Measurements from ENCODE around the gene NAV2.
"Not testable (repeated sequence)": the region's sequence is repeated elsewhere in the genome, so short reads cannot be mapped to it uniquely, and the experiment has no call there.

Gene NAV2

GRCh38 chr11:19985111-19985510, 272.5 kb downstream of the NAV2 start:
- DNase-seq: no peak

- DNase-seq: no peak
These were observed 274.7 kb downstream of the NAV2 start for GRCh38 chr11:19987331-19987801.

GRCh38 chr11:19988598-19988997, 276.0 kb downstream of the NAV2 start:
- no peak for DNase-seq

- DNase-seq: no peak
These were observed 276.6 kb downstream of the NAV2 start for GRCh38 chr11:19989191-19989590.

- no peak for DNase-seq
These were observed 279.5 kb downstream of the NAV2 start for GRCh38 chr11:19992162-19992561.

GRCh38 chr11:19992998-19993397, 280.4 kb downstream of the NAV2 start:
- no peak for DNase-seq

- DNase-seq: no peak
These were observed 282.0 kb downstream of the NAV2 start for GRCh38 chr11:19994672-19995071.

GRCh38 chr11:19995145-19995544, 282.5 kb downstream of the NAV2 start:
- no peak for DNase-seq

GRCh38 chr11:19996571-19996970, 283.9 kb downstream of the NAV2 start:
- DNase-seq: no peak

GRCh38 chr11:20000022-20000350, 287.3 kb downstream of the NAV2 start:
- no peak for DNase-seq

- no peak for DNase-seq
These were observed 287.9 kb downstream of the NAV2 start for GRCh38 chr11:20000351-20001134.

- no peak for DNase-seq
These were observed 289.9 kb downstream of the NAV2 start for GRCh38 chr11:20002312-20003216.

GRCh38 chr11:20003351-20003750, 290.7 kb downstream of the NAV2 start:
- DNase-seq: no peak

GRCh38 chr11:20004866-20005265, 292.2 kb downstream of the NAV2 start:
- no peak for DNase-seq

- DNase-seq: no peak
These were observed 293.1 kb downstream of the NAV2 start for GRCh38 chr11:20005747-20006146.

GRCh38 chr11:20006618-20007017, 294.0 kb downstream of the NAV2 start:
- not testable (repeated sequence) for DNase-seq

GRCh38 chr11:20007386-20007785, 294.7 kb downstream of the NAV2 start:
- no peak for DNase-seq

- no peak for DNase-seq
These were observed 295.7 kb downstream of the NAV2 start for GRCh38 chr11:20008190-20008870.

GRCh38 chr11:20008871-20009644, 296.4 kb downstream of the NAV2 start:
- DNase-seq: no peak

- no peak for DNase-seq
These were observed 297.7 kb downstream of the NAV2 start for GRCh38 chr11:20010156-20010850.

GRCh38 chr11:20010851-20011225, 298.2 kb downstream of the NAV2 start:
- no peak for DNase-seq
